Activated T-helper 9 cell treated with anti-CD3 and anti-CD28 coated beads, Interleukin-2, amount 50 U/mL, for 16 hours (primary cell): ENCODE data around the gene ATG3.
"Not testable (repeated sequence)": the region's sequence is repeated elsewhere in the genome, so short reads cannot be mapped to it uniquely, and the experiment has no call there.

Experiments
- DNase-seq: peaks from one replicate; pipeline ENCODE4 v3.0.0-alpha.2; 2020; ENCODE audit warnings: low read depth

ATG3 gene

DNA sequence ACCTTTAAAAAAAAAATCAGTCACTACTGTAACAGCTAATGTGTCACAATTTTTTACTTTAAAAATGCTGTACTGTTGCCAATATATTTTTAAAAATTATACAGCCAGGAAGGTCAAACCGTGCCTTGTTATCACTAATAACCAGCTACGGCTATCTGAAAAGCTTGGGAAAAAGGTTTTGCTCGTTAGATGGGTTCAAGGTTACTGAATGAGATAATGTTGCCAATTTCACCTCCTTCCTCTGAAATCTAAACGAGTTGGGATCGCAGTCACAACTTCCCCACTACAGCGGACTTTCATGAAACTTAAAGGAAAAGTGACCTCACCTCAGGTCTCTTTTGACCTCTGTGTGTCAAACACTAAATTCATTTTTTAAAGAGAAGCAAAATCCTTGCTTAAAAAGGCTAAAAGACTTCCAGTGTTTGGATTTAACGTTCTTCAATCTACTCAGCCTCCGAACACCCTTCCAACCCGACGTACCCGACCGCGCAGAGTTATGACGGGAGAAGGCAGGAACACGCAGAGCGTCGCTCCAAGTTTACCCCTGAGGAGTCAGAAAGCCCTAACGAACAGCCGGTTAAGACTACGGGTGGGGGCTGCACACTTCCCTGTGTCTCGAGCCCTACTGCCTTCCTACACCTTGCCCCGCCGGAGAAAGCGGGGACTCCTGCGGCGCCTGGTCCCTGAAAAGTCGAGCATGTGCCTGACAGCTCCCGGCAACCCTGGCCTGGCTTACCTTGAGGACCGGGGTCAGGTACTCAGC is 860 bp downstream of the ATG3 start:
- DNase-seq: peak; percentile 51

DNA sequence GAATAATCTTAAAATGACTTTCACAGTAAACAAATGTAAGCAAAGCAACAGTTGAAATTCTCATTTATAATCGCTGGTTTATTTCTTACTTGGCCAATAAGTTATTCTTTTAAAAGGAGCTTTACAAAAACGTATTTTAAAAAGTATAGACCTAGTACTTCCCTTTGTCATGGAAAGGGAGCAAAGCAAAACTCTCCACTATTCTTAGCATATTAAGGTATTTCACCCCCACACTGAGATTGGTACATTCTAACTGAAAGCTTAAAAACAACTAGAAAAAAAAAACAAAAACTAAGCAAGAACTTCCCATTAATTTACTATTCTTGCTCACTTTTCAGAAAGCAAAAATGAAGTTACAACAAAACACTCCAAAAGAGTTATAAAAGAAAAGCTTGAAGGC is 1.5 kb downstream of the ATG3 start:
- DNase-seq: no peak

DNA sequence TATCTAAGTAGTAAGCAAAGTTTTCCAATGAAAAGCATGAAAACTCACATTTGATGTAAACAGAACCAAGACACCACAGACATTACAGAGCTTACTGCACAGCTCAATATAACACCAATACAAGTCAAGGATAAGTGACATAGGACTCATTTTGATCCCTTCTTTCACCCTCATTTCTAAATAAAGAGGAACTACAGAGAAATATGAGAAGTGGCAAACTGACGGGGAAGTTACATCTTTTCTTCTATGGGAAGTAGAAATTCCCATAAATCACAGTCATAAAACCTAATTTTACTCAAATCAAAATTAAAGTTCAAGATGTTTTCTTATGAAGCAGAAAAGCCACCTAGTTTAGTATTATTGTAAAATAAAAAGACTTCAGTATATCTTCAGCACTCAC is 3.8 kb downstream of the ATG3 start:
- no peak for DNase-seq

DNA sequence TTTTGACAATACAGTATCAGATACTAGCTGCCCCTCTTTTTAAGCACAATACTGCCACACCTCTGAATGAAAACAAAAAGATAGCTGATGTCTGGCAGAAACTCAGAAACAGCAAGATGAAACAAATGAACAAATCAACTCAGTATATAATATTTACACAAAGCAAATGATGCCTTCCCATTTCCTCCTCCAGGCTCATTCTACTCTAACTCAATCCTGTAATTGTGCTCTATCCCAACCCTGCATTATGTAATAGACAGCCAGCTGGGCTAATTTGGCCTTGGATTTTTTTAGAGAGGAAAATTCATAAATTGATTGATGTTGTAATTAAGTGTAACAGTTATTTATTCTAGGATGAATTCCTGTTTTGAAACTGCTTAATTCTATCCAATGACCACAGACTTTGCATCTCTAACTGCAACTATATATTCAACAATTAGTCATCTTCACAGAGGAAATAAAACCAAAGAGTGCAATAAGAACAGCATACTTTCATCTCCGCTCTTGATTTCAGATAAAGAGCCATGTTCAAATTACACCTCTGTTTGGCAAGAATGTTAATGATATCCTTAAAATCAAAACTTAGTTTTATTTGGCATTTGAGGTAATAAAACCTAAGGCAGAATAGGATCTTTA is 6.1 kb downstream of the ATG3 start:
- DNase-seq: no peak

DNA sequence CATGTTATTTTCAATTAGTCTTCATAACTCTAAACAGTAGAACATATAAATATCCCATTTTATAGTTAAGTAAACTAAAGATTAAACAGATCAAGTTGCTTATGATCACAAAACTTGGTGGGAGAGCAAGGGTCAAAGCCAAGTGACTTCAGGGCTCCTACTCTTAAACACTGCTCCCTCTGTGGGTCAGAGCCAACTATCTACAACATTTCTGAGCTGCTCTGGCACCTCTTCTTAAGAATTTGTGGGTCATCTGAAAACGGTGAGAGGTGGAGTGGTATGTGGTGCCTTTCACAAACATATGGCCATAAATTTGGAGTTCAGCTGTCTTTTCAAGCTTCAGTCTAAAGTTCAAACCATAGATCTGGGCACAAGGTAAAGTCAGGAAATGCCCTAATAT is 10.9 kb downstream of the ATG3 start:
- no peak for DNase-seq

DNA sequence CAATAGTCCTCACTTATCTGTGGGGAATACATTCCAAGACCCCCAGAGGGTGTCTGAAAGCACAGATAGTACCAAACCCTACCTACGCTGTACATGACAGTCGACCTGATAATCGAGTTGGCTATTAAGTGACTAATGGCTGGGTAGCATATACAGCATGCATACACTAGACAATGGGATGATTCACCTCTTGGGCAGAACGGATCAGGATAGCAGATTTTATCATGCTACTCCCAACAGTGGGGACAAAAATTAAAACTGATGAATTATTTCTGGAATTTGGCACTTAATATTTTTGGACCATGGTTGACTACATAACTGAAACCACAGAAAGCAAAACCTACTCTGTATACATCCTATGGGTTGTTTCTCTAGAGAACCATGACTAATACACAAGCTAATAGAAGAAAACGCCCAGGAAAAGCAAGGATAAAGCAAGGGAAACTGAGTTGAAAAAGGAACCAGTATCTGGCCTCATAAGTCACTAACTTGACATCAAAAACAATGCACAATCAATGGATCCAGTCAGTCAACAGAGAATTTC is 15.5 kb downstream of the ATG3 start:
- no peak for DNase-seq

DNA sequence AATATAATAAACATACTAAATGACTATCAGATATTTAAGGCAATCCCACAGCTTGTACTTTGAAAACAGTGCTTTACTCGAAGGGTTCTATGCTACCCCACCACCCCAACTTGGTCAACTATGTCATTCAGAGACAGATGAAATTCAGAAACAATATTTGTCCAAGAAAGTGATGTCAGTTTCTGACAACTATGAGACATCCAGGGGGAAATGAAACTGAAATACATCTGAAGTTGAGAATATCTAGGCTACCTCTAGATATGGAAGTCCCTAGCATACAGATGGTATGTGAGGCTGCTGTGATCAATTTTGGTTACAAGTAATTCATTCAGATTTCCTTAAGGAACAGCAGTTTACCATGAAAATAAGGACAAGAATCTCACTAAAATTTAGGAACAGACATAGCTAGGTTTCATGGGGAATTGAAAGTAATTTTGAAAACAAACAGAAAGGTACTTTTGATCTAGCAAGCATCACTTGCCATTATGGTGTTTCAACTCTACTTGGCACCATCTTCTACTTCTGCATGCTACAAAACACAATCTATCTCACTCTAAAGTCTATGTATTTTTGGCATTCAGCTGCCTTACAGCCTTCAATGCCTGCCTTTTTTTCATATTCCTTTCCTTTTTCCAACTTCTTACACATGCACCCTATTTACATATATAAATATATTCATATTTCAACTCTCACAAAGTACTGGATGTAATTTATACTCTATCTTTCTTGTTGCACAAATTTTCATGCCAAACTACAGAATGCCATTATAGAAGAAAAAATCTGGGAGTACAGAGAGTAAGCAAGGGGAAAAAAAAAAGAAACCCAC is 21.7 kb downstream of the ATG3 start:
- no peak for DNase-seq

DNA sequence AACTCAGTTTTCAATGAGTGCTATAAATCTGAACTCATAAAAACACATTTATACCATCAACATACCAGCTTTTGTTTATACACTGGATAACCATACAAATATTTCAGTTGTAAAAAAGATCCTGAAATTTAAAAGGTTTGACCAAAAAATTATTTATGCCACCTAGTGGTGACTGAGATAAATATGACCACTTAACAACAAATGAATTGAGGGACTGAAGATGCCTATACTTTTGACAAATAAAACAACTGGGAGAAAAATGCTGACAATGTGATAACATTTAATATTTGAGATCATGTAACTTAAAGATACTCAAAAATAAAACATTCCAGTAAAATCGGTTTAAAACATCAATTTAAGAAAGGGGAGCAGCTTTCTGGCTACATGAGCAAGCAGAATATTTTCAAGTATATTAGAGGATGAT is 30.4 kb downstream of the ATG3 start:
- DNase-seq: no peak

DNA sequence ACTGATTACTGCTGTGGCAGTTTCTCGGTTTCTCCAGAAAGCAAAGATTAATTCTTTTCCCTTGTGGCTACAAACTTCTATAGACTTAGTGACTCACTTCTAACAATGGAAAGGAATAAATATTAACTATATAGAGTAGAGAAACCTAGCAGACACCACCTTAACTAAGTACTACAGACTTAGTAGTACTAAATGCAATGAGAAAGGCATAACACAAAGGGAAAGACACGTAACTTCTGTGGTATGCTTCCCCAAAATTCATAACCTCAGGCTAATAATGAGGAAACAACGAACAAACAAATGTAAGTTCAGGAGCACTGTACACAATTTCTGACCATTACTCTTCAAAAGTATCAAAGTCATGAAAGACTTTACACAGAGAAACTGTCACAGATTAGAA is 31.2 kb downstream of the ATG3 start:
- no peak for DNase-seq

DNA sequence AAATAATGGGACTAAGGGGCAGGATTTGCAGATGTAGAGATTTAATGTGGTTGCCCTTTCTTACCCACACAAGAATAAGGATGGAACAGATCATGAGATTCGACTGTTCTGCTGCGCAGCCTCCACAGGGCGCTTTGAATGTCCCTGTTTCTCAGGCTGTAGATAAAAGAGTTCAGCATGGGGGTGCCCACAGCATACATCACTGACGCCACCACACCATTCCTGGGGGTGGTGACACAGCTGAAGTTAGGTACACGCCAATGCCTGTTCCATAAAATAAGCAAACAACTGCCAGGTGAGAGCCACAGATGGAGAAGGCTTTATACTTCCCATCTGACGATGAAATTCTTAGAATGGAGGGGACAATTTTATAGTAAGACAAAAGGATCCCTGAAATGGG is 37.6 kb downstream of the ATG3 start:
- not testable (repeated sequence) for DNase-seq

DNA sequence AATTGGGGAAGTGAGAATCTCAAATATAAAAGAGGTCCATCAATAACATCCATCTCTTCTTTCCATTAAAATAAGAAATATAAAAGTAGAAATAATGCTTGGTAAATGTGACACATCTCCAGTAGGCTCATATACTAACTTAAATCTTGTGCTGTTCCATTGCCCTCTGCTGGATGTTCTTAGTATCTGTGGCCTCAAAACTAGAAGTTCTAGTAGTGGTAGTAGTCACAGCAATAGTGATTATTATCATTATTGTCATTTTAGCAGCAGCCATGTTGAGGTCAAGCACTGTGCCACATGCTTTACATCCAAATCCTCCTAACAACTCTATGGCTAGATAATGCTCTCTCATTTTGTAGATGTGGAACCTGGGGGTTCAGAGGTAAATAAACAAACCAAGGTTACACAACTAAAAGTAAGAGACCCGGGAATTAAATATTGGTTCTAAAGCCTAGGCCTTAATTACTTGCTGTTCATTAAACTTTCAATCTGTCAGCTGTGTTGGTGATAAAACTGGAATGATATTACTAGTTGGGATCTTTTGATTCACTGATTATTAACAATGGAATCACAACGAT is 42.2 kb downstream of the ATG3 start:
- DNase-seq: no peak

DNA sequence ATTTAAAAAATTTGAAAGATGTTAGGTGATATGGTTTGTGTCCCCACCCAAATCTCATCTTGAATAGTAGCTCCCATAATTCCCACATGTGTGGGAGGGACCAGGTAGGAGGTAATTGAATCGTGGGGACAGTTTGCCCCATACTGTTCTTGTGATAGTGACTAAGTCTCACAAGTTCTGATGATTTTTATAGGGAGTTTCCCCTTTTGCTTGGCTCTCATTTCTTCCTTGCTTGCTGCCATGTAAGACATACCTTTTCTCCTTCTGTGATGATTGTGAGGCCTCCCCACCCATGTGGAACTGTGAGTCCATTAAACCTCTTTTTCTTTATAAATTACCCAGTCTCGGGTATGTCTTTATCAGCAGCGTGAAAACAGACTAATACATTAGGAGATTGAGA is 42.8 kb downstream of the ATG3 start:
- DNase-seq: not testable (repeated sequence)

DNA sequence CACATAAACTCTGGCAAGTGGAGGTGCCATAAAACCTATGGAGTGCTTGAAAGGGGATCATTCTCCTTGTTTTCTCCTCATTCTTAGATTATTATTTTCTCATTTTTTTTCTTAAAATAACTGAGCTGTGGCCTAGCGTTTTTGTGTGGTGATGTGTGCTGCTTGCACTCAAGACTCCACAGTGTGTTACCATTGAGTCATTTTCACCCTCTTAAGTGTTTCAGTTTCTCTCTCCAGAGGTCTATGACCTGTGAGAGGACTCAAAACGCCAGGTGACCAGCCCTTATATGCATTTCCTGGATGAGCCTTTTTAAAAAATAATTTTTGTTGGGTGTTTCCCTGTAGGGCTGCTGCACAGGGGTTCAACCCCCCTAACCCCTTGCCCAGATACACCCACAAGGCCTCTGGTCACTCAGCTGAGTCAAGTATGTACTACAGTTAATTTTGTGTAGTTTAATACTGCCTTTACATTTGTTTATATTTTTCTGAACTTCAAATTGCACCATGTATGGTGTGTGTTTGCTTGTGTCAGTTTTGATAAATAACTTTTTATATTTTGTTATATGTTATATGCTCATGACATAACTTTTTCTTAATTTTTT is 47.1 kb downstream of the ATG3 start:
- no peak for DNase-seq

DNA sequence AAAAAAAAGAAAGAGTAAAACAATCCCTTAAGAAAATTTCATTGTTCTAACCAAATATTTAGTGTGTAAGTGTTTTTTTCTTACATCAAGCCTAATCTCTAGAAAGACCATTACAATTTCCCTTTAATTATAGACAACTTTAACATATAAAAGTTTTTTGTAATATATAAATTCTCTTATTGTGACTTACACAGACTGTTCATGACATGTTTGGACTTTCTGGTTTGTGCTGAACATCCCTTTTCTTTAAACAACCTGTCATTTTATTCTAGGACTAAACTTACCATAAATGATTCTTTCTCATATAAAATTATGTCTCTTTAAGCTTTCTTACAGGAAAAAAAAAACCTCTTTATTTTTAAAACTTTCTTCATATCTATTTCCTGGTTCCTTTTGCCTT is 49.4 kb downstream of the ATG3 start:
- no peak for DNase-seq

DNA sequence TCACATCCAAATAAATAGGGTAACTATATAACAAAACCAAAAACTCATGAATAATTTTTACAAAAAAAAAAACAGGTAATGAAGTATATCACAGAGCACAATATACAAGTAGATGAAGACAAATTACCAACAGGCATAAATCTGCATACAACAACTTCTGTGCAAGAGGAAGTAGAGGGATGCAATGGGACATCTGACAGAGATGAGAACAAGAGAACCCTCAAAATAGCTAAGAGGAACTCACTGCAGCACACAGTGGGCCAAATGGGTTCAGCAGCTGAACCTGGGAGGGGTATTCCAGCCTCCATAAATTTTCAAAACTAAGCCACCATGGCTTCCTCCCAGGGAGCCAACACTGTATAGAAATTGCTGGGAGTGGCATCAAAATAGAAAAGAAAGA is 52.9 kb downstream of the ATG3 start:
- no peak for DNase-seq

DNA sequence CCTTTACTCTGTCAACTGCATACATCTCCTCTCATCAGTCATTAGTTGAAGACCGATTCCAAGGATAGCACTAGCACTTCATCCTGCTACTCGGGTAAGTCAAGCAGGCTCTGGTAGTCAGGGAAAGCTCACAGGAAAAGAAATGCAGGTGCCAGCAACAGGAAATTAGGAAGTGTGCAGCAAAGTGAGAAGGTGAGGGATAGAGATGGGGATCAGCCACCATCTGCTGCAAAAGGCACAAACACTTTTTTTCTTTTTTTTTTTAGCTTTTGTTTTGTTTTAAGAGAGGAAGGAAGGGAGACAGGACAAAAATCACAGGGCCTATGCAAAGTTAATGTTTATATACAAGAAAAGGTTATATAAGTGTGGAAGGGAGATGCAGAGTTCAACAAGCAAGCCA is 53.5 kb downstream of the ATG3 start:
- no peak for DNase-seq

DNA sequence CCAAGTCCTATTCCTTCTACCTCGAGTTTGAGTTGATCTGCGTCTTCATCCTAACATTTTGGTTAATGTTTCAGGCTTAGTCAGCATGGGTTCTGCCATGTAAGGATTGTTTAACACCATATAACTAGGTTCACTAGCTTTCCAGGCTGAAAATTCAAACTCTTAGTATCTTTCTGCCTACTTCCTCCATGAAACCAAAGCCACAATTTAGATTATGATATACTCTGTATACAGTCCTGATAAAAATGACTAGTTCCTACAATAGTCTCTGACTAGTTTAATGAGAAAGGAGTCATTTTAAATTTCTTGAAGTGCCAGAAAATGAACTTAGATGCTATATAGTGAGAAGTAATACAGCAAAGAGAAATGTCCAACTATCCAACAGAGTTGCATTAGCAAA is 55.9 kb downstream of the ATG3 start:
- no peak for DNase-seq

DNA sequence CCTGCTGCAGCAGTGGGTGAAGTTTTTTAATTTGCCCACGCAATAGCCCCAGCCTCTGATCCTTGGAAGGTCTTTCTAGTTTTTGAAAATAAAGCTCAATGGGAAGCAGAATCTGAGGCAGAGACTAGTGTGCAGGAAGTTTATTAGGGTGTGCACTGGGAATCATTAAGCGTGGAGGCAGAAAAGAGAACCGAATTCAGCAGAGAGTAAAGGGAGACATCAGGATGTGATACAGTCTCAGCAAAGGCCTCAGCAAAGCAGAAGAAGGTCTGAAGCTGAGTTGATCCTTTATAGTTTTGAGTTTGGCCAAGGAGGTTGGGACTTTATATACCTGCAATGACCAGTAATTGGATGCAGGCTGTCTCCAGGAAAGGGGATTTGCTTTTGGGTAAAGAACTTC is 57.6 kb downstream of the ATG3 start:
- no peak for DNase-seq

DNA sequence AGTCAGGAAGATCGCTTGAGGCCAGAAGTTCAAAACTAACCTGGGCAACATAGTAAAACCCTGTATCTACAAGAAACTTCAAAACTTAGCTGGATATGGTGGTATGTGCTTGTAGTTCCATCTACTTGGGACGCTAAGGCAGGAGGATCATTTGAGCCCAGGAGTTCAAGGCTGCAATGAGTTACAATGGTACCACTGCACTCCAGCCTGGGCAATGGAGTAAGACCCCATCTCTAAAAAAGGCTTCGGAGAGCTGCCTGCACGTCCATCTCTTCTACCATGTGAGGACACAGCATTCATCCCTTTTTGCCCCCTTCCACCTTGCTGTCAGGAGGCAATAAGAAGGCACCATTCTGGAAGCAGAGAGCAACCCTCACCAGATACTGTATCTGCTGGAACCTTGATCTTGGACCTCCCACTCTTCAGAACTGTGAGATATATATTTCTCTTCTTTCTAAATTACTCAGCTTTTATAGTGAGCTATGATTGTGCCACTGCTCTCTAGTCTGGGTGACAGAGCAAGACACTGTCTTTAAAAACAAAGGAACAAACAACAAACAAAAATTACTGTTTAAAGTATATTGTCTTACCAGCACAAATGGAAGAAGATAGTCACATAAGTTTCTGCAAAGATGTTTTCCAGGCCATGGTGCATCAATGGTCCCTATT is 58.3 kb downstream of the ATG3 start:
- no peak for DNase-seq

DNA sequence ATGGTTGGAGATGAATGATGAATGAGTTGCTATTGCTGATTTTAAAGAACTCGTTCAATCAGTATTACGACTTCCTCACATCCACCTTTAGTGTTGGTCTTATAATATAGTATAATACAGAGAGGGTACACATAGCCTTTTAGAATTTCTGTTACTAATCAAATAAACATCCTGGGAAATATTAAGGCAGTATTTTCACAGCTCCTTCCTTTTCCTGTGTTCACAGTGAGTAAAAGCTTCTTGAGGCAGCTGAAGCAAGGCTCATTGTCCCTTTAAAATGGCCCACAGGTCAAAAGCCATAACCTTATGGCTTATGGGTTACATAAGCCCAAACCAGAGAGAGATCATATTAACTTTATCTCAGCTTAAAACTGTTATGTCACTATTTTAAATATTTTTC is 61.1 kb downstream of the ATG3 start:
- DNase-seq: no peak

DNA sequence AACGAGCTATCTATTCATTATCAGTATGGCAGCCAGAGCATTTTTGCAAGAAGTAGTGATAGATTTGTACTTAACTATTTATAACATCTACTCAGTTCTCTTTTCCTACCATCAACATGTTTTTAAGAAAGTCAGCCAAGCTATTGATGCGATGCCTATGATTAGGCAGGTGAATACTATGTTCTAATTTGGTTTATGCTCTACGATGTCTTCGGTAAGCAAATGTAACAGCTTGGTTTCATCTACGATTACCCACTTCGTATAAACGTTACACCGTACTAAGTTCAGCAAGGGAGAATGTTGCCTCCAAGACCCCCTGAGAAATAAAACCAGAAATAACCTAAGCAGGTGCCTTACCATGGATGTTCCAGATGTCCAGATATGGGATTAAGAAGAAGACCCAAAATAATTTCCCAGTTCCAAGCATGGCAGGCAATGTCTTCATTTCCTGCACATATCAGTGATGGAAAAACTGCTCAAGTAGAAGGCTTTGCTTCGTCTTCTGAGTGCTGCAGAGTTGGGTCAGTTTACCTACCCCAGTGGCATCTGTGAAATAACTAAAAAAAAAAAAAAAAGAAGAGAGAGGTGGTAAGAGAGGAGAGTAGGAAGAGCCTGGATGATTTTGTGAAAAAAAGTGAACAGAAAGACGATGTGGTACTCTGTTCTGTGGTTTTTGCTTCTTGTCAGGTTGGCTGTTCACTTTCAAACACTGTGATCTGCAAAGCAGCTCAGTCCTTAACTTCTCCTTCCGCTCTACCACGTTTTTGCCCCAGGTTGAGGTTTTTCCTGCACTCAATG is 62.6 kb downstream of the ATG3 start, which contains the start of gene BTLA:
BTLA (minus strand) TSS at position 559 of the 798 bp plus-strand sequence; CDS start at position 445, 114 bp downstream.
- no peak for DNase-seq
